ENCODE results near the gene SLC35C1.

The SLC35C1 gene

DNA sequence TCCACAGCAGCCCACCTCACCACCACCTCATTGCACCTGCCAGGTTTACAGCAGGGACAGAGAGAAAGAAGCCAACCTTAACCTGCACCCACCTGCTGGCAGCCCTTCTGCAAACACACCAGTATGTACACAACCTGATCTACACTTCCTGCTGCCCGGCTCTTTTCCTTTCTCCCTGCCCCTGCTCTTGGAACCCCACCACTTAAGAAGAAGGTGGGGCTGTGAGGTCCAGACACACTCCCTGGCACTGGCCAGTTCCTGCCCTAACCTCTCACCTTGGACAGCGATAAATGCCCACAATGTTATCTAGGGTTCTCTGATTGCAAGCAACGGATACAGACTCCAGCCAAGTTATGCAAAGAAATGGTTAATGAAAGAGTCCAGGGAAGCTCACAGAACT is 10.8 kb upstream of the SLC35C1 start:
- Histone ChIP-seq H3K36me3 (ENCODE audit: control insufficient read depth, low read length) (no peaks in the 10 kb centered on the region), H3F3A (ENCODE audit: control insufficient read depth, insufficient read depth) (no peaks in the 10 kb centered on the region), H3K9me2 (replicated peaks; ENCODE audit: control insufficient read depth, low read length) (no peaks in the 10 kb centered on the region), H3K9me3 (ENCODE audit: control insufficient read depth, insufficient read depth, low read length) (no peaks in the 10 kb centered on the region), H4K20me1 (ENCODE audit: control insufficient read depth, insufficient read depth, low read depth, low read length) (no peaks in the 10 kb centered on the region), H3K79me2 (ENCODE audit: control insufficient read depth, low read length) (no peaks in the 10 kb centered on the region), H3K27ac (ENCODE audit: low read depth, low read length) (no peak overlapping the region), H3K4me2 (ENCODE audit: low read length) (no peak overlapping the region), H3K27me3 (ENCODE audit: control insufficient read depth, low read length) (peaks cover 3% of the 10 kb centered on the region; the same call in 1 of the 2 replicates), H3K4me1 (ENCODE audit: control insufficient read depth, low read length) (no peaks in the 10 kb centered on the region), H3K4me3 (ENCODE audit: low read length) (no peak overlapping the region)
- TF ChIP-seq, protein P1, sequence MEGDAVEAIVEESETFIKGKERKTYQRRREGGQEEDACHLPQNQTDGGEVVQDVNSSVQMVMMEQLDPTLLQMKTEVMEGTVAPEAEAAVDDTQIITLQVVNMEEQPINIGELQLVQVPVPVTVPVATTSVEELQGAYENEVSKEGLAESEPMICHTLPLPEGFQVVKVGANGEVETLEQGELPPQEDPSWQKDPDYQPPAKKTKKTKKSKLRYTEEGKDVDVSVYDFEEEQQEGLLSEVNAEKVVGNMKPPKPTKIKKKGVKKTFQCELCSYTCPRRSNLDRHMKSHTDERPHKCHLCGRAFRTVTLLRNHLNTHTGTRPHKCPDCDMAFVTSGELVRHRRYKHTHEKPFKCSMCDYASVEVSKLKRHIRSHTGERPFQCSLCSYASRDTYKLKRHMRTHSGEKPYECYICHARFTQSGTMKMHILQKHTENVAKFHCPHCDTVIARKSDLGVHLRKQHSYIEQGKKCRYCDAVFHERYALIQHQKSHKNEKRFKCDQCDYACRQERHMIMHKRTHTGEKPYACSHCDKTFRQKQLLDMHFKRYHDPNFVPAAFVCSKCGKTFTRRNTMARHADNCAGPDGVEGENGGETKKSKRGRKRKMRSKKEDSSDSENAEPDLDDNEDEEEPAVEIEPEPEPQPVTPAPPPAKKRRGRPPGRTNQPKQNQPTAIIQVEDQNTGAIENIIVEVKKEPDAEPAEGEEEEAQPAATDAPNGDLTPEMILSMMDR (IDR thresholded peaks at IDR 0.05; ENCODE audit: low read depth, low read length, poor library complexity, severe bottlenecking), result no peak
- TF ChIP-seq EZH2phosphoT487 (IDR thresholded peaks at IDR 0.05; ENCODE audit: borderline replicate concordance, low read length), result no peak

DNA sequence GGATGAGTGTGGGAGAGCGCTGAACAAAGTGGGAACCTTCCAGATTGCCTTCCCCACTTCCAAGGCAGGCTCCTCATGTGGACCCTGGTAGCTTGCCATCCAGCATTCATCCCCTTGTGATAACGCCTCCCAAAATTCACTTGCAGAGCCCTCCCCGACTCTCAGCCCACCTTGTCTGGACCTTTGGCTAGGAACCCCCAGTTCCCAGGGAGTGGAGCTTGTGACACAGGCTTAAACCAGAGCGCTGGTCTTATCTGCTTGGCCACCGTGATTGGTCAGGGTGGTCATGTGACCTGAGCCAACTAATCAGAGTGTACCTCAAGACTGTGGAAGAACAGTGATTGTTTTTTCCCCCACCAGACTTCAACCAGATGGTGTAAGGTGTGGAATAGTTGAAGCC is 9.6 kb upstream of the SLC35C1 start:
- Histone ChIP-seq H3K27ac (ENCODE audit: low read depth, low read length) (no peak overlapping the region), H3K4me2 (ENCODE audit: low read length) (no peak overlapping the region), H3K9me2 (replicated peaks; ENCODE audit: control insufficient read depth, low read length) (no peaks in the 10 kb centered on the region), H3K4me1 (ENCODE audit: control insufficient read depth, low read length) (no peaks in the 10 kb centered on the region), H3K4me3 (ENCODE audit: low read length) (no peak overlapping the region), H3K36me3 (ENCODE audit: control insufficient read depth, low read length) (no peaks in the 10 kb centered on the region), H3K27me3 (ENCODE audit: control insufficient read depth, low read length) (peaks cover 3% of the 10 kb centered on the region; the same call in 1 of the 2 replicates), H3K9me3 (ENCODE audit: control insufficient read depth, insufficient read depth, low read length) (no peaks in the 10 kb centered on the region), H4K20me1 (ENCODE audit: control insufficient read depth, insufficient read depth, low read depth, low read length) (no peaks in the 10 kb centered on the region), H3K79me2 (ENCODE audit: control insufficient read depth, low read length) (no peaks in the 10 kb centered on the region), H3F3A (ENCODE audit: control insufficient read depth, insufficient read depth) (no peaks in the 10 kb centered on the region)
- TF ChIP-seq, protein P1 (IDR thresholded peaks at IDR 0.05; ENCODE audit: low read depth, low read length, poor library complexity, severe bottlenecking), result no peak
- TF ChIP-seq EZH2phosphoT487 (IDR thresholded peaks at IDR 0.05; ENCODE audit: borderline replicate concordance, low read length), result no peak

DNA sequence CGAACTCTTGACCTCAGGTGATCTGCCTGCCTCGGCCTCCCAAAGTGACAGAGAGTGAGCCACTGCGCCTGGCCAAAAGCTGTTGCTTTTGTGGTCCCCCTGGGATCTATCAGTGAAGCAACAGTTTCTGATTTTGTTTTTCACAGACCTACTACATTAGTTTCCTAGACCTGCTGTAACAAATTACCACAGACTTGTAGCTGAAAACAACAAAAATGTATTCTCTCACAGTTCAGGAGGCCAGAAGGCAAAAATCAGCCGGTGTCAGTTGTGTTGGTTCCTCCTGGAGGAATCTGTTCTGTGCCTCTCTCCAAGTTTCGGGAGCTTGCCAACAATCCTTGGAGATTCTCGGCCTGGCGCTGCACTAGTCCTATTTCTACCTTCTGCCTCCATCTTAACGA is 8.5 kb upstream of the SLC35C1 start:
- no peaks in the 10 kb centered on the region for H3K79me2 ChIP-seq (ENCODE audit: control insufficient read depth, low read length)

More for the DNA sequence above, 8.5 kb upstream of the SLC35C1 start:
- Histone ChIP-seq H3F3A (ENCODE audit: control insufficient read depth, insufficient read depth) (no peaks in the 10 kb centered on the region), H3K27me3 (ENCODE audit: control insufficient read depth, low read length) (peaks cover 3% of the 10 kb centered on the region; the same call in 1 of the 2 replicates), H3K9me2 (replicated peaks; ENCODE audit: control insufficient read depth, low read length) (no peaks in the 10 kb centered on the region), H3K4me1 (ENCODE audit: control insufficient read depth, low read length) (no peaks in the 10 kb centered on the region), H4K20me1 (ENCODE audit: control insufficient read depth, insufficient read depth, low read depth, low read length) (no peaks in the 10 kb centered on the region), H3K4me2 (ENCODE audit: low read length) (no peak overlapping the region), H3K9me3 (ENCODE audit: control insufficient read depth, insufficient read depth, low read length) (no peaks in the 10 kb centered on the region), H3K4me3 (ENCODE audit: low read length) (no peak overlapping the region), H3K36me3 (ENCODE audit: control insufficient read depth, low read length) (no peaks in the 10 kb centered on the region), H3K27ac (ENCODE audit: low read depth, low read length) (no peak overlapping the region)
- TF ChIP-seq, protein P1 (IDR thresholded peaks at IDR 0.05; ENCODE audit: low read depth, low read length, poor library complexity, severe bottlenecking), result no peak
- no peak for TF ChIP-seq EZH2phosphoT487 (IDR thresholded peaks at IDR 0.05; ENCODE audit: borderline replicate concordance, low read length)

All from DOHH2 (cell line).